ENCODE results near the gene AGBL2.

The AGBL2 gene

GRCh38 chr11:47649276-47649675, 65.9 kb downstream of the AGBL2 start:
- Histone ChIP-seq H3K4me1 (ENCODE audit: insufficient read depth, low read length, poor library complexity, severe bottlenecking) (no peaks in the 10 kb centered on the region), H3K4me3 (ENCODE audit: low read length, poor library complexity, severe bottlenecking) (no peak overlapping the region), H4K20me1 (ENCODE audit: insufficient read depth, low read length, poor library complexity, severe bottlenecking) (no peaks in the 10 kb centered on the region), H3K9me2 (replicated peaks; ENCODE audit: low read depth, low read length) (no peaks in the 10 kb centered on the region), H2AFZ (ENCODE audit: low read length) (no peak overlapping the region), H3K9me3 (ENCODE audit: insufficient read depth, low read depth, low read length) (no peaks in the 10 kb centered on the region; the same call in 1 of the 2 replicates), H3K79me2 (ENCODE audit: insufficient read depth, low read length) (no peaks in the 10 kb centered on the region), H3K4me2 (ENCODE audit: low read depth, low read length, poor library complexity, severe bottlenecking) (no peak overlapping the region), H3K27me3 (ENCODE audit: insufficient read depth, low read length, poor library complexity, severe bottlenecking) (no peaks in the 10 kb centered on the region), H3F3A (ENCODE audit: low read depth) (no peaks in the 10 kb centered on the region), H3K36me3 (ENCODE audit: insufficient read depth, low read length) (no peaks in the 10 kb centered on the region), H3K9ac (ENCODE audit: low read depth, low read length, poor library complexity, severe bottlenecking) (no peak overlapping the region)
- no peak for TF ChIP-seq EZH2phosphoT487 (IDR thresholded peaks at IDR 0.05; ENCODE audit: borderline replicate concordance)
- TF ChIP-seq, protein P1, sequence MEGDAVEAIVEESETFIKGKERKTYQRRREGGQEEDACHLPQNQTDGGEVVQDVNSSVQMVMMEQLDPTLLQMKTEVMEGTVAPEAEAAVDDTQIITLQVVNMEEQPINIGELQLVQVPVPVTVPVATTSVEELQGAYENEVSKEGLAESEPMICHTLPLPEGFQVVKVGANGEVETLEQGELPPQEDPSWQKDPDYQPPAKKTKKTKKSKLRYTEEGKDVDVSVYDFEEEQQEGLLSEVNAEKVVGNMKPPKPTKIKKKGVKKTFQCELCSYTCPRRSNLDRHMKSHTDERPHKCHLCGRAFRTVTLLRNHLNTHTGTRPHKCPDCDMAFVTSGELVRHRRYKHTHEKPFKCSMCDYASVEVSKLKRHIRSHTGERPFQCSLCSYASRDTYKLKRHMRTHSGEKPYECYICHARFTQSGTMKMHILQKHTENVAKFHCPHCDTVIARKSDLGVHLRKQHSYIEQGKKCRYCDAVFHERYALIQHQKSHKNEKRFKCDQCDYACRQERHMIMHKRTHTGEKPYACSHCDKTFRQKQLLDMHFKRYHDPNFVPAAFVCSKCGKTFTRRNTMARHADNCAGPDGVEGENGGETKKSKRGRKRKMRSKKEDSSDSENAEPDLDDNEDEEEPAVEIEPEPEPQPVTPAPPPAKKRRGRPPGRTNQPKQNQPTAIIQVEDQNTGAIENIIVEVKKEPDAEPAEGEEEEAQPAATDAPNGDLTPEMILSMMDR (conservative IDR thresholded peaks at IDR 0.05; ENCODE audit: low read length) = no peak

DNA sequence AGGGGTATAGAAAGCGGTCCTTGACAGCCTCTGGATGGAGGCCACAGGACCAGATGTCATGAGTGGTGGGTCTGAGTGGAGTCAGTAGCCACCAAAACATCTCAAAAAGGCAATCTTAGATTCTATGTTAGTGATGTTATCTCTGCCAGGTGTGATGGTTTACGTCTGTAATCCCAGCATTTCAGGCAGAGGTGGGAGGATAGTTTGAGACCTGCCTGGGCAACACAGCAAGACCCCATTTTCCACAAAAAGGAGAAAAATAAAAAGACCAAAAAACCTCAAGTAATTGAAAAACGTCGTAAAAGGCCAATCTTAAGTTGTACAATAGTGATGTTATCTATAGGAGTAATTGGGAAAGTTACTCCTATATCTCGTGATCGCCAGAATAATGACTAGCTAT, 69.2 kb downstream of the AGBL2 start:
- TF ChIP-seq EZH2phosphoT487 (IDR thresholded peaks at IDR 0.05; ENCODE audit: borderline replicate concordance) = no peak
- TF ChIP-seq, protein P1 (conservative IDR thresholded peaks at IDR 0.05; ENCODE audit: low read length) = no peak
- H3K36me3 ChIP-seq (ENCODE audit: insufficient read depth, low read length) = no peaks in the 10 kb centered on the region
- no peak overlapping the region for H2AFZ ChIP-seq (ENCODE audit: low read length)
- no peak overlapping the region for H3K4me3 ChIP-seq (ENCODE audit: low read length, poor library complexity, severe bottlenecking)
- peaks cover 16% of the 10 kb centered on the region for H3K4me1 ChIP-seq (ENCODE audit: insufficient read depth, low read length, poor library complexity, severe bottlenecking)
- no peaks in the 10 kb centered on the region for H3F3A ChIP-seq (ENCODE audit: low read depth)
- H3K27me3 ChIP-seq (ENCODE audit: insufficient read depth, low read length, poor library complexity, severe bottlenecking) = no peaks in the 10 kb centered on the region
- no peaks in the 10 kb centered on the region for H3K9me2 ChIP-seq (replicated peaks; ENCODE audit: low read depth, low read length)
- H3K9ac ChIP-seq (ENCODE audit: low read depth, low read length, poor library complexity, severe bottlenecking) = no peak overlapping the region
- peaks cover 9% of the 10 kb centered on the region for H4K20me1 ChIP-seq (ENCODE audit: insufficient read depth, low read length, poor library complexity, severe bottlenecking)
- no peak overlapping the region for H3K4me2 ChIP-seq (ENCODE audit: low read depth, low read length, poor library complexity, severe bottlenecking)
- H3K9me3 ChIP-seq (ENCODE audit: insufficient read depth, low read depth, low read length) = no peaks in the 10 kb centered on the region
- H3K79me2 ChIP-seq (ENCODE audit: insufficient read depth, low read length) = peaks cover 12% of the 10 kb centered on the region

- Histone ChIP-seq H3K4me2 (ENCODE audit: low read depth, low read length, poor library complexity, severe bottlenecking) (no peak overlapping the region), H3K4me3 (ENCODE audit: low read length, poor library complexity, severe bottlenecking) (no peak overlapping the region), H3K9me2 (replicated peaks; ENCODE audit: low read depth, low read length) (no peaks in the 10 kb centered on the region), H3K36me3 (ENCODE audit: insufficient read depth, low read length) (no peaks in the 10 kb centered on the region), H2AFZ (ENCODE audit: low read length) (no peak overlapping the region), H3K9ac (ENCODE audit: low read depth, low read length, poor library complexity, severe bottlenecking) (no peak overlapping the region), H3K79me2 (ENCODE audit: insufficient read depth, low read length) (peaks cover 18% of the 10 kb centered on the region), H3F3A (ENCODE audit: low read depth) (no peaks in the 10 kb centered on the region), H3K9me3 (ENCODE audit: insufficient read depth, low read depth, low read length) (no peaks in the 10 kb centered on the region), H3K4me1 (ENCODE audit: insufficient read depth, low read length, poor library complexity, severe bottlenecking) (peaks cover 21% of the 10 kb centered on the region), H3K27me3 (ENCODE audit: insufficient read depth, low read length, poor library complexity, severe bottlenecking) (no peaks in the 10 kb centered on the region), H4K20me1 (ENCODE audit: insufficient read depth, low read length, poor library complexity, severe bottlenecking) (peaks cover 10% of the 10 kb centered on the region)
- TF ChIP-seq EZH2phosphoT487 (IDR thresholded peaks at IDR 0.05; ENCODE audit: borderline replicate concordance) = no peak
- TF ChIP-seq, protein P1 (conservative IDR thresholded peaks at IDR 0.05; ENCODE audit: low read length) = no peak
These were observed 69.7 kb downstream of the AGBL2 start for GRCh38 chr11:47645500-47645899.
